Gastrocnemius medialis (tissue), 4 donors: ENCODE measurements around the gene TMEM50B. TPM values are rescaled to one million over a fixed set of nuclear protein-coding genes. Genes with fewer than 3 reads are reported as not detected.
A peak's percentile ranks its signal among the peaks of the same experiment; 100 is the strongest.

Experiments
- ATAC-seq, 2 donors: fragments of 150-250 bp; one replicate each; pipeline ENCODE4 v1.9.1; 2016
- DNase-seq, 2 donors: peaks; one replicate each; pipeline ENCODE4 v3.0.0-alpha.2; 2019
- H3K27ac ChIP-seq, 4 donors: fragments of 200-600 bp; sonication (generic); 1 replicate in 1 of 4; 2 replicates in 3 of 4; pipeline ENCODE4 v1.5.1; 2016 to 2018; ENCODE audit warnings: mild to moderate bottlenecking in 2 of 4, moderate library complexity in 1 of 4
- H3K27me3 ChIP-seq, 3 donors: fragments of 200-600 bp; sonication (generic) in 2 of 3; 1 replicate in 1 of 3; 2 replicates in 2 of 3; pipeline versions ENCODE4 v1.5.1 to v1.6.0; 2016 to 2019; ENCODE audit warnings: mild to moderate bottlenecking in 1 of 3, moderate library complexity in 1 of 3
- H3K36me3 ChIP-seq, 2 donors: fragments of 200-600 bp; sonication (generic) in 1 of 2; one replicate each; pipeline ENCODE4 v1.5.1; 2017 to 2018
- H3K4me1 ChIP-seq, 2 donors: fragments of 200-600 bp; sonication (generic) in 1 of 2; one replicate each; pipeline ENCODE4 v1.5.1; 2016 to 2017; ENCODE audit warnings: mild to moderate bottlenecking in 2 of 2
- H3K4me3 ChIP-seq, 4 donors: fragments of 200-600 bp; sonication (generic) in 3 of 4; 1 replicate in 1 of 4; 2 replicates in 3 of 4; pipeline ENCODE4 v1.5.1; 2016 to 2019; ENCODE audit warnings: mild to moderate bottlenecking in 2 of 4
- H3K9me3 ChIP-seq, 3 donors: fragments of 200-600 bp; sonication (generic) in 2 of 3; 1 replicate in 1 of 3; 2 replicates in 2 of 3; pipeline ENCODE4 v1.5.1; 2016 to 2019
- CTCF ChIP-seq, 5 experiments: fragments of 450-650 bp in 3 of 5; fragments of 200-600 bp in 2 of 5; sonication (generic) in 2 of 5; IDR thresholded peaks in 4 of 5; conservative IDR thresholded peaks in 1 of 5; 1 replicate in 4 of 5; 2 replicates in 1 of 5; pipeline ENCODE4 v1.5.1; 2016 to 2019; ENCODE audit warnings: antibody characterized with exemption in 5 of 5, mild to moderate bottlenecking in 3 of 5, moderate library complexity in 3 of 5
- POLR2A ChIP-seq, 2 donors: fragments of 450-650 bp; IDR thresholded peaks; one replicate each; pipeline ENCODE4 v1.6.1; 2017; ENCODE audit warnings: antibody characterized with exemption in 2 of 2, mild to moderate bottlenecking in 2 of 2, moderate library complexity in 2 of 2
- in situ Hi-C, 4 donors: fragments of 200-750 bp; cut with MboI; loops; one replicate each; pipeline versions ENCODE4 v1.15.0 to v1.8.0; 2017; ENCODE audit warnings: low sequenced_read_pairs in 4 of 4
- intact Hi-C: fragments of 100-400 bp; cut with DNase I; formaldehyde crosslinking; loops from one replicate; pipeline ENCODE4 v1.15.1; 2023; ENCODE audit warnings: low total_unique reads
- total RNA-seq, 4 donors: library from RNA; depleted of rRNA; stranded (reverse); fragments of >200 nt; gene quantifications; one replicate each; pipeline versions ENCODE4 v1.1.0 to v1.2.3, GENCODE V29; 2016

The TMEM50B gene
- total RNA-seq, 4 donors from 2014 or later = 33.2 to 47.1 (median 44.6) TPM

- in situ Hi-C loops (no loop called here), intact Hi-C loops (loop anchor here (1.0 to 2.0 kb wide), 3 partner anchors 11 to 149 kb away; partner anchors contain the start of genes CRYZL1 and GART)
- H3K27ac ChIP-seq = peak within 1 kb of the TSS; percentile 86 to 91 (median 88)
- H3K4me3 ChIP-seq = peak within 1 kb of the TSS; percentile 59 to 93 (median 82)
- H3K9me3 ChIP-seq = no peaks in the 10 kb centered on the region
- H3K27me3 ChIP-seq = no peaks in the 10 kb centered on the region
- no peaks in the 10 kb centered on the region for H3K36me3 ChIP-seq
- peaks cover 3 to 12% of the 10 kb centered on the region in 2 donors for H3K4me1 ChIP-seq
- TF ChIP-seq POLR2A (IDR thresholded peaks at IDR 0.05) (peak; percentile 44 to 50), CTCF (IDR thresholded peaks at IDR 0.05 in 4 of 5, conservative IDR thresholded peaks at IDR 0.05 in 1 of 5) (no peak)
- ATAC-seq (peak; percentile 97 to 99), DNase-seq (peak; percentile 81 to 88)
Measured at GRCh38 chr21:33491373-33492102, 11.8 kb upstream of the TMEM50B start, which contains the start of gene DNAJC28. Gene DNAJC28, minus strand, starts transcription at chr21:33491716. Its CDS starts 2,323 bp downstream, at chr21:33489393.

- H3K9me3 ChIP-seq = no peaks in the 10 kb centered on the region
- DNase-seq (no peak), ATAC-seq (peak; percentile 23 to 25)
- intact Hi-C loops (loop anchor here (1.0 to 2.0 kb wide), 3 partner anchors 11 to 150 kb away; partner anchors contain the start of genes CRYZL1 and GART), in situ Hi-C loops (no loop called here)
- no peak for TF ChIP-seq CTCF (IDR thresholded peaks at IDR 0.05 in 4 of 5, conservative IDR thresholded peaks at IDR 0.05 in 1 of 5)
- TF ChIP-seq POLR2A (IDR thresholded peaks at IDR 0.05) = no peak
- H3K36me3 ChIP-seq = no peaks in the 10 kb centered on the region
- no peaks in the 10 kb centered on the region for H3K27me3 ChIP-seq
- H3K4me1 ChIP-seq = peaks cover 3 to 12% of the 10 kb centered on the region in 2 donors
- H3K4me3 ChIP-seq = peak overlapping the region; percentile 59 to 93 (median 82)
- H3K27ac ChIP-seq = peak overlapping the region; percentile 86 to 91 (median 88)
Measured at GRCh38 chr21:33490991-33491372, 11.2 kb upstream of the TMEM50B start.

GRCh38 chr21:33488936-33489335 lies 9.2 kb upstream of the TMEM50B start:
- in situ Hi-C loops = no loop called here
- no peaks in the 10 kb centered on the region for H3K9me3 ChIP-seq
- intact Hi-C loops = no loop called here

GRCh38 chr21:33487996-33488395 lies 8.2 kb upstream of the TMEM50B start:
- no peak for TF ChIP-seq POLR2A (IDR thresholded peaks at IDR 0.05)
- TF ChIP-seq CTCF (IDR thresholded peaks at IDR 0.05 in 4 of 5, conservative IDR thresholded peaks at IDR 0.05 in 1 of 5) = no peak
- Histone ChIP-seq H3K27ac (no peak overlapping the region), H3K36me3 (no peaks in the 10 kb centered on the region), H3K27me3 (no peaks in the 10 kb centered on the region), H3K9me3 (no peaks in the 10 kb centered on the region), H3K4me1 (peaks cover 3 to 12% of the 10 kb centered on the region in 2 donors), H3K4me3 (no peak overlapping the region)
- DNase-seq (no peak), ATAC-seq (no peak)
- in situ Hi-C loops = no loop called here
- intact Hi-C loops = no loop called here

More at GRCh38 chr21:33488936-33489335, 9.2 kb upstream of the TMEM50B start:
- H3K27me3 ChIP-seq = no peaks in the 10 kb centered on the region
- ATAC-seq (no peak), DNase-seq (no peak)
- no peak overlapping the region for H3K27ac ChIP-seq
- H3K4me1 ChIP-seq = peaks cover 3 to 12% of the 10 kb centered on the region in 2 donors
- H3K4me3 ChIP-seq = no peak overlapping the region
- TF ChIP-seq CTCF (IDR thresholded peaks at IDR 0.05 in 4 of 5, conservative IDR thresholded peaks at IDR 0.05 in 1 of 5) (no peak), POLR2A (IDR thresholded peaks at IDR 0.05) (no peak)
- H3K36me3 ChIP-seq = no peaks in the 10 kb centered on the region
